ENCODE measurements around the gene DLG5.

- TF ChIP-seq CTCF (IDR thresholded peaks at IDR 0.05), result no peak
- no peak for TF ChIP-seq POLR2AphosphoS5 (IDR thresholded peaks at IDR 0.05)
These were observed 122.2 kb downstream of the DLG5 start for GRCh38 chr10:77804371-77804770.
